ENCODE results near the gene PAQR4.
A peak's percentile ranks its signal among the peaks of the same experiment; 100 is the strongest.

PAQR4 gene

GRCh38 chr16:2968738-2969544 is at the start of gene PAQR4:
Gene PAQR4, plus strand, starts transcription at chr16:2969348. Its CDS starts 327 bp downstream, at chr16:2969675.
- TF ChIP-seq TOX (CRISPR knock-in tag; IDR thresholded peaks at IDR 0.05; ENCODE audit: borderline replicate concordance) (no peak), CSDC2 (CRISPR knock-in tag; IDR thresholded peaks at IDR 0.05) (0 out of 2 replicates have a peak, but pooled peaks have one; percentile 52), ZFP3 (CRISPR knock-in tag; IDR thresholded peaks at IDR 0.05) (peak; percentile 69; the same call in 1 of the 2 replicates), CSRNP3 (CRISPR knock-in tag; IDR thresholded peaks at IDR 0.05) (no peak), TSHZ2 (CRISPR knock-in tag; IDR thresholded peaks at IDR 0.05) (no peak), ZNF8 (CRISPR knock-in tag; IDR thresholded peaks at IDR 0.05) (peak; percentile 71; the same call in 1 of the 2 replicates), SNAI2 (CRISPR knock-in tag; IDR thresholded peaks at IDR 0.05) (no peak), ZNF70 (CRISPR knock-in tag; IDR thresholded peaks at IDR 0.05) (0 out of 2 replicates have a peak, but pooled peaks have one; percentile 12), ZNF565 (CRISPR knock-in tag; conservative IDR thresholded peaks at IDR 0.05; ENCODE audit: low read depth) (0 out of 2 replicates have a peak, but pooled peaks have one; percentile 51)
- peak; percentile 82 for ATAC-seq

GRCh38 chr16:2919511-2920255 is 49.5 kb upstream of the PAQR4 start:
- TF ChIP-seq POU6F1 (CRISPR knock-in tag; IDR thresholded peaks at IDR 0.05; ENCODE audit: borderline replicate concordance, low read depth) (no peak), ARNTL (CRISPR knock-in tag; IDR thresholded peaks at IDR 0.05; ENCODE audit: borderline replicate concordance, low read depth) (no peak), ESRRG (CRISPR knock-in tag; IDR thresholded peaks at IDR 0.05) (no peak), BACH2 (CRISPR knock-in tag; IDR thresholded peaks at IDR 0.05; ENCODE audit: borderline replicate concordance) (no peak), ZNF565 (CRISPR knock-in tag; conservative IDR thresholded peaks at IDR 0.05; ENCODE audit: low read depth) (no peak), TCF4 (CRISPR knock-in tag; IDR thresholded peaks at IDR 0.05; ENCODE audit: borderline replicate concordance) (no peak), ISL1 (CRISPR knock-in tag; IDR thresholded peaks at IDR 0.05) (no peak), ZNF70 (CRISPR knock-in tag; IDR thresholded peaks at IDR 0.05) (no peak), GLIS3 (CRISPR knock-in tag; IDR thresholded peaks at IDR 0.05) (no peak), CSRNP3 (CRISPR knock-in tag; IDR thresholded peaks at IDR 0.05) (no peak), RARB (CRISPR knock-in tag; IDR thresholded peaks at IDR 0.05) (no peak)
- peak; percentile 61 for ATAC-seq

- no peak for ATAC-seq
- TF ChIP-seq POU6F1 (CRISPR knock-in tag; IDR thresholded peaks at IDR 0.05; ENCODE audit: borderline replicate concordance, low read depth), result no peak
- no peak for TF ChIP-seq OSR1 (CRISPR knock-in tag; IDR thresholded peaks at IDR 0.05)
- TF ChIP-seq RARB (CRISPR knock-in tag; IDR thresholded peaks at IDR 0.05), result no peak
- TF ChIP-seq ZNF8 (CRISPR knock-in tag; IDR thresholded peaks at IDR 0.05), result no peak
- no peak for TF ChIP-seq ZC3H10 (CRISPR knock-in tag; IDR thresholded peaks at IDR 0.05)
- no peak for TF ChIP-seq ESRRG (CRISPR knock-in tag; IDR thresholded peaks at IDR 0.05)
- no peak for TF ChIP-seq CREB5 (CRISPR knock-in tag; IDR thresholded peaks at IDR 0.05; ENCODE audit: low read depth)
- no peak for TF ChIP-seq ZNF70 (CRISPR knock-in tag; IDR thresholded peaks at IDR 0.05)
- TF ChIP-seq ZFP30 (CRISPR knock-in tag; IDR thresholded peaks at IDR 0.05), result no peak
- TF ChIP-seq ZNF565 (CRISPR knock-in tag; conservative IDR thresholded peaks at IDR 0.05; ENCODE audit: low read depth), result no peak
- no peak for TF ChIP-seq ZFP3 (CRISPR knock-in tag; IDR thresholded peaks at IDR 0.05)
- no peak for TF ChIP-seq CSRNP3 (CRISPR knock-in tag; IDR thresholded peaks at IDR 0.05)
- TF ChIP-seq PPARA (CRISPR knock-in tag; IDR thresholded peaks at IDR 0.05; ENCODE audit: borderline replicate concordance), result no peak
- TF ChIP-seq ARNTL (CRISPR knock-in tag; IDR thresholded peaks at IDR 0.05; ENCODE audit: borderline replicate concordance, low read depth), result no peak
- TF ChIP-seq GLIS3 (CRISPR knock-in tag; IDR thresholded peaks at IDR 0.05), result no peak
Measured at GRCh38 chr16:2923481-2923880, 45.7 kb upstream of the PAQR4 start.
